GM19455 (cell line): ENCODE measurements around the gene BIRC6.
"Not testable (repeated sequence)": the region's sequence is repeated elsewhere in the genome, so short reads cannot be mapped to it uniquely, and the experiment has no call there.

Source experiments
- ATAC-seq: cut with Tn5 transposase; IDR thresholded peaks from one replicate; pipeline ENCODE4 v1.9.1; 2021; ENCODE audit not compliant: unreplicated experiment

Gene BIRC6

GRCh38 chr2:32356681-32357317 lies at the start of gene BIRC6:
BIRC6 (plus strand) TSS chr2:32357023; CDS start chr2:32357162, 139 bp downstream.
- peak; percentile 87 for ATAC-seq

- no peak for ATAC-seq
Measured at GRCh38 chr2:32310577-32310976, 46.2 kb upstream of the BIRC6 start.

- no peak for ATAC-seq
Measured at GRCh38 chr2:32314886-32315285, 41.9 kb upstream of the BIRC6 start.

- ATAC-seq = not testable (repeated sequence)
Measured at GRCh38 chr2:32328679-32329078, 28.1 kb upstream of the BIRC6 start.

GRCh38 chr2:32329180-32329980 lies 27.4 kb upstream of the BIRC6 start:
- ATAC-seq = not testable (repeated sequence)

GRCh38 chr2:32330136-32330535 lies 26.7 kb upstream of the BIRC6 start:
- ATAC-seq = no peak

- ATAC-seq = no peak
Measured at GRCh38 chr2:32342801-32343200, 14.0 kb upstream of the BIRC6 start.

GRCh38 chr2:32350797-32351196 lies 6.0 kb upstream of the BIRC6 start:
- not testable (repeated sequence) for ATAC-seq

GRCh38 chr2:32355976-32356680 lies 695 bp upstream of the BIRC6 start:
- ATAC-seq = no peak

- peak; percentile 17 for ATAC-seq
Measured at GRCh38 chr2:32357318-32358110, 691 bp downstream of the BIRC6 start.

GRCh38 chr2:32358111-32358482 lies 1.3 kb downstream of the BIRC6 start:
- ATAC-seq = no peak

- no peak for ATAC-seq
Measured at GRCh38 chr2:32360416-32360815, 3.6 kb downstream of the BIRC6 start.

- ATAC-seq = not testable (repeated sequence)
Measured at GRCh38 chr2:32362997-32363396, 6.2 kb downstream of the BIRC6 start.

GRCh38 chr2:32363597-32363996 lies 6.8 kb downstream of the BIRC6 start:
- ATAC-seq = no peak

GRCh38 chr2:32364290-32364689 lies 7.5 kb downstream of the BIRC6 start:
- ATAC-seq = not testable (repeated sequence)

GRCh38 chr2:32365679-32366078 lies 8.9 kb downstream of the BIRC6 start:
- ATAC-seq = not testable (repeated sequence)

- no peak for ATAC-seq
Measured at GRCh38 chr2:32366595-32366994, 9.8 kb downstream of the BIRC6 start.

- no peak for ATAC-seq
Measured at GRCh38 chr2:32369222-32369621, 12.4 kb downstream of the BIRC6 start.

- not testable (repeated sequence) for ATAC-seq
Measured at GRCh38 chr2:32370942-32371341, 14.1 kb downstream of the BIRC6 start.

- no peak for ATAC-seq
Measured at GRCh38 chr2:32372519-32373182, 15.8 kb downstream of the BIRC6 start.
